Activated naive CD4-positive, alpha-beta T cell treated with anti-CD3 and anti-CD28 coated beads, Interleukin-2, amount 50 U/mL, for 72 hours (primary cell): ENCODE results near the gene REEP3. TPM values are rescaled to one million over a fixed set of nuclear protein-coding genes. Genes with fewer than 3 reads are reported as not detected.

Experiments used
- ATAC-seq, 2 donors: fragments of 150-1000 bp; cut with Tn5 transposase; 2 replicates each; pipeline ENCODE4 v1.10.0; 2021; ENCODE audit warnings: mild to moderate bottlenecking in 2 of 2, moderate library complexity in 2 of 2
- DNase-seq, 2 donors: peaks; one replicate each; pipeline ENCODE4 v3.0.0; 2021 to 2022; ENCODE audit warnings: low spot score in 2 of 2
- H3K27ac Mint-ChIP-seq, 2 donors: one replicate each; pipeline ENCODE4 v1.8.0; 2022; ENCODE audit warnings: mild to moderate bottlenecking in 2 of 2, mixed read lengths in 2 of 2
- H3K36me3 Mint-ChIP-seq, 2 donors: one replicate each; pipeline ENCODE4 v1.8.0; 2022; ENCODE audit warnings: mixed read lengths in 2 of 2
- H3K9me3 Mint-ChIP-seq, 2 donors: one replicate each; pipeline ENCODE4 v1.8.0; 2022; ENCODE audit warnings: mixed read lengths in 2 of 2
- total RNA-seq, 2 donors: library from RNA; stranded (reverse); gene quantifications; one replicate each; pipeline ENCODE4 v1.2.3, GENCODE V29; 2022

The REEP3 gene
- total RNA-seq, 2 donors from 2014 or later = 6.9 to 15.6 TPM

DNA sequence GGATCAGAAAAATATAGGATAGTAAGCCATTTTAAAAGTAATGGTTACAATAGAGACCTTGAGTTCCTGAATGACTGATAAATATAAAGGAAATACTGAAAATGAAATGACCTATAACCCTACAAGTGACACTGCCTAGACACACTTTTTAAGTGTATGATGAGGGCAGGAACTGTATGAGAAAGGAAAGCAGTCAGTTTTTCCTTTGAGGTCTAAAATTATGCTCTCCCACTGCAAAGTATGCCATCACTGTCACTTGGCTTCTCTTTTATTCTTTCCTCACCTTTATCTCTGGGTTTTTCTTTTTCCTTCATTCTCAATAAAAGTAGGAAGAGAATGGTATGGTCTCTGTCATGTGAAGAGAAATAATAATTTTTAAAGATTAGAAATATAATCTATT, 13.5 kb downstream of the REEP3 start:
- no peak overlapping the region for H3K27ac Mint-ChIP-seq
- DNase-seq = no peak
- no peak for ATAC-seq
- H3K36me3 Mint-ChIP-seq = no peaks in the 10 kb centered on the region
- no peaks in the 10 kb centered on the region for H3K9me3 Mint-ChIP-seq

DNA sequence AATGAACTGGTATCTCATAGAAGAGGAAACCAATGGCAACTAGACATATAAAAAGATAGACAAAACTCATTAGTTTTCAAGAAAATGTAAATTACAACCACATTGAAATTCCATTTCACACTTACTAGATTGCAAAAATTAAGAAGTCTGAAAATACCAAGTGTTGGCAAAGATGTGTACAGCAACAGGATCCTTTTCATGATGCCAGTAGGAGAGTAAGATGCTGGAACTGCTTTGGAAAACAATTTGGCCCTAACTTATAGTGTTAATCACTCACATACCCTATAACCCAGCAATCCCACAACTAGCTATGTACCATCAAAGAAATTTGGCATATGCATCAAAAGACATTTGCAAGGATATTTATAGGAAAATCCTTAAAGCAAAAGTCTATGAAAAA, 15.5 kb downstream of the REEP3 start:
- Mint-ChIP-seq H3K36me3 (no peaks in the 10 kb centered on the region), H3K9me3 (no peaks in the 10 kb centered on the region), H3K27ac (no peak overlapping the region)
- DNase-seq (no peak), ATAC-seq (no peak)

DNA sequence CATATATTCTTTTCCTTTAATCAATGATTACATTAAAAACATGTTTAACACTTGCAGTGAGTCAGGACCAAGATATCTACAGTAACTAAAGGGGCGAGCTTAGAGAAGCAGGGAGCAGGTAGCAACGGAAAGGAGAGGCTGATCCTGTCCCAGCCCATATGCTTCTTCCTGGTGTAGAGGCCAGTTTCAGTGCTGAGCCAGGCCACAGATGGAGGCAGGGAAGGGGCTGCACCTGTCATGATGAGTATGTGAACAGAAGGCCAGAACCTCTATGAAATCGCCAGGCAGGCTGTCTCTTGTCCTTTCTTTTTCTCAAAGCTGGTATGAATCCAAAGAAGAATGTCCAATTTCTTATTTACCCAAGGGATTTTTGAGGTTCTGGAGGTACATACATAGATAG, 16.3 kb downstream of the REEP3 start:
- DNase-seq = no peak
- Mint-ChIP-seq H3K9me3 (no peaks in the 10 kb centered on the region), H3K27ac (no peak overlapping the region), H3K36me3 (no peaks in the 10 kb centered on the region)
- ATAC-seq = no peak

DNA sequence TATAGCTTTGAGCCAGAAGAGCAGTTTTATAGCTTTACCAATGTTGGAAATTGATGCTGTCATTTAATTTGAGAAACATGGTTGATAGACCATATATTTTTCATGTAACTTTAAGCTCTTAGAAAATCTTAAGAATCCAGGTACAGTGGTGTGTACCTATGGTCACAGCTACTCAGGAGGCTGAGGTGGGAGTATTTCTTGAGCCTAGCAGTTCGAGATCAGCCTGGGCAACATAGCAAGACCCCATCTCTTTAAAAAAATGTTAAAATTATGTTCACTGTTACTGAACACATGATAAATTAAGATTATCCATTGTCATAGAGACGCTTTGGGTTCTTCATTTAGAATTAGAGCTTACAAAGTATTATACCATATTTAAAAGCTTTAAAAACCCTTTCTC, 18.2 kb downstream of the REEP3 start:
- Mint-ChIP-seq H3K36me3 (no peaks in the 10 kb centered on the region), H3K9me3 (no peaks in the 10 kb centered on the region)
- ATAC-seq = no peak

DNA sequence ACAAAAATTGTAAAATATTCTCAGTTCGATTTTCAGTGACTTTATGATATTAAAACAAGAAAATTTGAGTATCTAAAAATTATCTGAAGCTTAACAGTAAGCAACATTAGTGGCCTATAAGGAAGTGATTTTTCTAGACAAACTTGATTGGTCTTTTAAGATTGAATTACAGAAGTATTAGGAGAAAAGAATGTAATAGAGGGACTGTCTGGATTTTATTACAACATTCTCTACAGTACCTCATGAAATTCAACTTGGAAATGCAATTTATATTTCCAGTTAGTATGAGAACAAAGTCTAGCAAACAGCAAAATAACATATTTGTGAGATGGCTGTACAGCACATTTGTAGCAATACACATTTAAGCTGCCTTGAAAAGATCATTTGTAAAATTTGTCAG, 18.8 kb downstream of the REEP3 start:
- H3K36me3 Mint-ChIP-seq = no peaks in the 10 kb centered on the region
- H3K9me3 Mint-ChIP-seq = no peaks in the 10 kb centered on the region
- ATAC-seq (no peak), DNase-seq (no peak)
- no peak overlapping the region for H3K27ac Mint-ChIP-seq

More for the DNA sequence above, 18.2 kb downstream of the REEP3 start:
- no peak for DNase-seq
- H3K27ac Mint-ChIP-seq = no peak overlapping the region

DNA sequence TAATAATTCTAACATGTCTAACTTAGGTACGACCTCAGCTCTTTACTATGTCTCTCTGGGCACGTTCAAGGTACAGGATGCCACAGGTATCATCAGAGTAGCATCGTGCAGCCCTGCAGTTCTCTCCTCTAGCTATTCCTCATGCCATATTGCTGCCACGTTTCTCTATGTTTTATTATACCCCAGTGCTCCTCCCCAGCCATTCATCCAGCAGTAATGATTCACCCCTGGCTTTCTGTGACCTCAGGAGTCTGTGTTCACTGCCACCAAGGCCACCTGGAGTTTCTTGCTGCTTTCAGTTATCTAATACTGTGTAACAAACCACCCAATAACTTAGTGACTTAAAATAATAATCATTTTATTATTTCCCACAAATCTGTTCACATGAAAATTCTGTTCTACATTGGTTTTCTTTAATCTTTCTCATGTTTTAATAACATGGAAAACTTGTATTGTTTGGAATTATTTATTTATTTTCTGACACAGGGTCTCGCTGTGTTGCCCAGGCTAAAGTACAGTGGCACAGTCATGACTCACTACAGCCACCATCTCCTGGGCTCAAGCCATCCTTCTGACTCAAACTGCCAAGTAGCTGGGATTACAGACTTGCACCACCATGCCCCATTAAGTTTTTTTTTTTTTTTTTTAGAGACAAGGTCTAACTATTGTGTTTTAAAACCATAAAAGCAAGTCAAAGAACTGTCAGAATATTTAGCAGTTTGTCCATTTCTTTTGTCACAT, 21.8 kb downstream of the REEP3 start:
- peaks cover 0 to 5% of the 10 kb centered on the region in 2 donors for H3K36me3 Mint-ChIP-seq

DNA sequence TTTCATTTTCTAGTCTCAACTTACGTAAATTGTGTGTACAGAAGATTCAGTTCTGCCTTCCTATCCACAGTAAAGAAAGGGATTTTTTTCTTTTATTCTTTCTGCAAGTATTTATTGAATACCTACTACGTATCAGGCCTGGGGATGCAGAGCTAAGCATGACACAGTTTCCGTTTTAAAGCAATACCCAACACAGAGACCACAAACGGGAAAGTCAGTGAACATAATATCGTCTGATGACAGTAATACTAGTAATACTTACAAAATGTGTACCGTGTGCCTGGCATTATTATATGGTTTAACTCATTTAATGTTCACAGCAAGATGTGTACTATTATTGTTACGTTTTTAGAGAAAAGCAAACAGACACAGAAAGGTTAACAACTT, 22.4 kb downstream of the REEP3 start:
- Mint-ChIP-seq H3K27ac (peak overlapping the region in 1 of 2 donors; percentile 3), H3K36me3 (peaks cover 0 to 5% of the 10 kb centered on the region in 2 donors), H3K9me3 (no peaks in the 10 kb centered on the region)
- ATAC-seq = no peak
- no peak for DNase-seq

More for the DNA sequence above, 21.8 kb downstream of the REEP3 start:
- no peak overlapping the region for H3K27ac Mint-ChIP-seq
- no peaks in the 10 kb centered on the region for H3K9me3 Mint-ChIP-seq
- no peak for DNase-seq
- ATAC-seq = no peak

DNA sequence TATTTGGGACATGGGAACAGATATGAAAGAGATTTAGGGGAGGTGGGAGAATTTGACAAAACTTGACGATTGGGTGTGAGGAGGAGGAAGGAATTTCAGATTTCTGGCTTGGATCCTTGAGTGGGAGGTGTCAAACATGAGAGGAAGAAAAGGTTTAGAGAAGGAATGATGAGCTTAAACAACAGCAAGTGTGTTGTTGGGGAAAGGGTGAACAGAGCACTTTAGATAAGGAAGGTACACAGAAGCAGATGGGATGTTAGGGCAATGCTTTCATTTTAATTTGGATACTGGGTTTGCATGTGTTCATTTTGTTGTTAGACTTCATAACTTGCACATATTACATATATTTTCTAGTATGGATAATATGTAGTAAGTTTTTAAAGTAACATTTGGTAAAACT, 23.2 kb downstream of the REEP3 start:
- ATAC-seq (no peak), DNase-seq (no peak)
- peak overlapping the region in 1 of 2 donors; percentile 3 for H3K27ac Mint-ChIP-seq
- no peaks in the 10 kb centered on the region for H3K9me3 Mint-ChIP-seq
- peaks cover 0 to 5% of the 10 kb centered on the region in 2 donors for H3K36me3 Mint-ChIP-seq

DNA sequence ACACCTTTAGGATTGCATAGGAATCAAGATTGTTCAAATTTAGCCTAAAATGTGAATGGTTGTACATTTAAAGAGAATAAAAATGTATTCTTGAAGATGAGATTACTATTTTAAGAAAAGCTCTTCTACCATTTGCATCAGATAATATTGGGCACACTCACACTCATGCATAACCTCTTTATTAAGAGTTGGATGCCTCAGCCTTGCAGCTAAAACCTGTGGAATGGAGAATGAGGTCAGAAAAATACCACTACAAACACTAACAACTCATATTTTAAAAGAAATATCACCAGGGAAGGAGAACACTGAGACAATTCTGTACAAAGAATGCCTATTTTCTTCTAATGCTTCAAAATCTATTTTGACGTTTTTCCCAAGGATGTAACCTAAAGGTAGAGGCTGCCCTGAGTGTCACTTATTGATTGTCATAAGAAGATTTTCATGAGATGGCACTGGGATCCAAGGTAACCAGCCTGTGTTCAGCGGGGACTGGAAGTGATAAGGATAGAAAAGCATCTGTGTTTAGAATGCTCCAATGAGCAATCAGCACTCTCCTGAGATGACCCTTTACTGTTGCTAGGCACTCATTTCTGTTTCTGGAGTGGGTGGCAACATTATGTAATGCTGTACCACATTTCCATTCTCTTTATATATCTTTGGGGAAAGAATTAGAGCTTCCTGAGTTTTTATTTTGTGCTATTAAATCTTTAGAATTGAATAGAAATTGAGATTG, 26.6 kb downstream of the REEP3 start:
- ATAC-seq (no peak), DNase-seq (no peak)
- Mint-ChIP-seq H3K36me3 (peaks cover 0 to 5% of the 10 kb centered on the region in 2 donors), H3K9me3 (no peaks in the 10 kb centered on the region), H3K27ac (no peak overlapping the region)

DNA sequence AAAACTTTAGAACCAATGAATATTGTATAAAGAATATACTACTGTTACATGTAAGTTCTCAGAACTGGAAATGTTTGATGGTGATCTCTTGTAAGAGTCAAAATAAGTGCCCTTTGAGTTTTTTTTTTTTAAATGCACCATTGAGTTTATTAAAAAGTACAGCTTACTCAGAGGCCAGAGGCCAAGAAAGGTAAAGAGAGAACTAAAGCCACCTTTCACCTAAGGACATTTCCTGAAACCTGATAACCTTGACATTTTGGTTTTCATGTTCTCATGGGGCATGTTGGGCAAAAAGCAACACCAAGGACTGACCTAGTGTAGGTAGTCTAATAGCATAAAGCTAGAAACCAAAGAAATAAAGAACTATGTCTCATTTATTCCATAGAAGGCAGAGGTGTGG, 27.7 kb downstream of the REEP3 start:
- ATAC-seq (no peak), DNase-seq (no peak)
- Mint-ChIP-seq H3K9me3 (no peaks in the 10 kb centered on the region), H3K36me3 (peaks cover 0 to 5% of the 10 kb centered on the region in 2 donors), H3K27ac (no peak overlapping the region)

DNA sequence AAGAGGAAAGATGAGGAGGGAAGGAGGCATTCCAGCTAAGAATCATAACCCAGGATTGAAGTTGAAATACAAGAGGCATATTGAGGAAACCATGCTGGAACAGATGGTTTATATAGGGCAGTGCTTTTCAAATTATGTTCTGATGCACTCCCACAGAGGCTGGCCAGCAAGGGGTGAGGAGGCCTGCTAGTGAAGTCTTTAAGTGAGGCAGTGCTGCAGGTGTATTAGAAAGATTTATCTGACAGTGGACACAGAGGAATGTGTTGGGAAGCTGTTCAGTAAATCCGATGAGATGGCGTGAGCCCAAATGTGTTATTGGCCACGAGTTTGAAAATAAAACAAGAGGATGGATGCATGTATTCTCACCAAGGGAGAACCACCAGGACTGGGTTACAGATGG, 28.6 kb downstream of the REEP3 start:
- peaks cover 0 to 5% of the 10 kb centered on the region in 2 donors for H3K36me3 Mint-ChIP-seq
- no peak for DNase-seq
- no peak for ATAC-seq
- no peak overlapping the region for H3K27ac Mint-ChIP-seq
- no peaks in the 10 kb centered on the region for H3K9me3 Mint-ChIP-seq

DNA sequence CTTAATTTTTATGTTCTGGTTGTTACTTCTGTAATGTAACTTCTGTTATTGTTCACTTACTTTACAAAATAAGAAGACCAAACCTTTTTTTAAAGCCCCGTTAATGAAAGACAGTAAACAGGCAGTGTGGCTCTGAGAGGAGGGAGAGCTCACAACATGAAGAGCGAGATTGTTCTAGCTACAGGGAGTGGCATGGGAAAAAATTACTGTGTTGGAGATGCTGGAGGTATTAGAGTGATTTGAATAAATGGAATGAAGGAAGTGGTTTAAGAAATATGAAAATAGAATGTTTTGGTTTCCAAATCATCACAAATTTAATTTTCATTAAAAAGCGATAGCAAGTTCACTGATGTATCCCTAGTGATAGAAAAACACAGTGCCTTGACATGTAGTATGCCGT, 31.8 kb downstream of the REEP3 start:
- H3K27ac Mint-ChIP-seq = peak overlapping the region in 1 of 2 donors; percentile 0
- DNase-seq (no peak), ATAC-seq (no peak)
- H3K36me3 Mint-ChIP-seq = no peaks in the 10 kb centered on the region
- no peaks in the 10 kb centered on the region for H3K9me3 Mint-ChIP-seq

DNA sequence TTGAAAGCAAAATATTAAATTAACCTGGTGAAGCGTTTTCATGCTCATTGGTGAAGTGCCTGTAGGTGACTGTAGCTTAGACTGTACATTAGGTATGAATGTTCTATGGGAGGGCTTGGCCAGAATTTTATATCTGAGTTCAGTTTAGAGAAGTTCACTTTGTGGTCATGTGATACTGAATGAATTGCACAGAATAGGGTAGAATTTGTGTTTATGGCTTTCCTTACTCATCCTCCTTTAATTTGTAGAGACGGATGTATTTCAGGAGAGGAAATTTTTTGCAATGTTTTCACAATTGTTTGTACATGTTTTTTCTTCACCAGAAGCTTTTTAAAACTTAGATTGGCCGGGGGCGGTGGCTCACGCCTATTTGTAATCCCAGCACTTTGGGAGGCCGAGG, 32.3 kb downstream of the REEP3 start:
- no peak for DNase-seq
- Mint-ChIP-seq H3K27ac (no peak overlapping the region), H3K36me3 (no peaks in the 10 kb centered on the region), H3K9me3 (no peaks in the 10 kb centered on the region)
- ATAC-seq = no peak

DNA sequence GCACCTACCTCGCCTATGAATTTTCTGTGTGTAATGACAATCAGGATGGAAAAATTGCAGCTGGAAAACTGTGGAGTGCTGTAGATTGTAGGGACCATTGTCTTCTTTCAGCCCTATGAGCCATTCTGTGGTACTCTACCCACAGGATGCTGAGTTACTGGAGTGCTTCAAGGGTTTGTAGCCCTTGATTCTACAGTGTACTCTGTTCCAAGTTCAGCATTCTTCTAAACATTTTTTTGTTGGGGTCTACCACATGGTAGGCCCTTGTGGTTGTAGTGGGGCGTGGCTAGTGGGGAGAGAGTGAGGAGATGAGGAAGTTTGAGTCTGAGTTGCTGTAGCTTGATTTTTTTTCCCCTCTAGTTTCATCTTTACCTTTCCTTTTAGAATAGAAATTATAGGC, 33.5 kb downstream of the REEP3 start:
- Mint-ChIP-seq H3K27ac (no peak overlapping the region), H3K9me3 (no peaks in the 10 kb centered on the region)
- ATAC-seq = peak; percentile 52 to 55

DNA sequence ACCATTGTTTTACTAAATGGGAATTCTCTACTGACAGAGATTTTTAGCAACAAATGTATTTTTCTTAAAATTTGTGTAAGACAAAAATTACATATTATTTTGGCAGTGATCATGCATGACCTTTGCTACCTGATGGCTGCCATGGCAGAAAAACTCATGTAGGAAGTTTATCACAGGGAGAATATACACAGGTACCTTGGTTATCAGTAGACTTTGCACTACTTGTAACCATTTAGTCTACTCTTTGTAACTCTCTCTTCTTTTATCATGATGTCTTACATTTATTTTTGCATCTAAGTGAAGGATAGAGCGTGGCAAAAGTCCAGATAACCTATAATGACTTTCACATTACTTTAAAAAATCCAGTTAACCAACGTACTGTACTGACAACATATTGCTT, 34.1 kb downstream of the REEP3 start:
- ATAC-seq (no peak), DNase-seq (no peak)
- Mint-ChIP-seq H3K9me3 (no peaks in the 10 kb centered on the region), H3K27ac (no peak overlapping the region), H3K36me3 (no peaks in the 10 kb centered on the region)

More for the DNA sequence above, 33.5 kb downstream of the REEP3 start:
- H3K36me3 Mint-ChIP-seq = no peaks in the 10 kb centered on the region
- DNase-seq = no peak

DNA sequence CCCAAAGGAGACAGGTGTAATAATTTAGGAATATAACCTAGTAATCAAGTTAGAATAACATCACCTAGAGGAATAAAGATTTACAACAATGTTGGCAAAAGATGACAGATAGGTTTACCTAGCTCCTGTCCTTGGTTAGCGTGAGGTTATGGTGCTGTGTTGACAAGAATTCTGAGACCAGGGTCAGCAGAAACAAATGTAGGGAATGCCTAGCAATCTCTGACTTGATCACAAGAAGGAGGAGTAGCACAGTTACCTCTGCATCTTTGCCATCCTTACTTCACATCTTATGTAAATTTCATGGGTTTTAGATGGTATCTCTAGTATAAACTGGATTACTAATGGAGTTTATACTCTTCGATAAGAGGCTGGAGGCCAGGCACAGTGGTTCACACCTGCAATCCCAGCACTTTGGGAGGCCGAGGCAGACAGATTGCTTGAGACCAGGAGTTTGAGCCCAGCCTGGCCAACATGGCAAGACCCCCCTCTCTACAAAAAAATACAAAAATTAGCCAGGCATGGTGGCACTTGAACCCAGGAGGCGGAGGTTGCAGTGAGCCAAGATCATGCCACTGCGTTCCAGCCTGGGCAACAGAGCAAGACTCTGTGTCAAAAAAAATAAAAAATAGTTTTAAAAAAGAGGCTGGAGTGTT, 37.1 kb downstream of the REEP3 start:
- DNase-seq (no peak), ATAC-seq (no peak)
- H3K27ac Mint-ChIP-seq = no peak overlapping the region
- no peaks in the 10 kb centered on the region for H3K36me3 Mint-ChIP-seq
- H3K9me3 Mint-ChIP-seq = no peaks in the 10 kb centered on the region

DNA sequence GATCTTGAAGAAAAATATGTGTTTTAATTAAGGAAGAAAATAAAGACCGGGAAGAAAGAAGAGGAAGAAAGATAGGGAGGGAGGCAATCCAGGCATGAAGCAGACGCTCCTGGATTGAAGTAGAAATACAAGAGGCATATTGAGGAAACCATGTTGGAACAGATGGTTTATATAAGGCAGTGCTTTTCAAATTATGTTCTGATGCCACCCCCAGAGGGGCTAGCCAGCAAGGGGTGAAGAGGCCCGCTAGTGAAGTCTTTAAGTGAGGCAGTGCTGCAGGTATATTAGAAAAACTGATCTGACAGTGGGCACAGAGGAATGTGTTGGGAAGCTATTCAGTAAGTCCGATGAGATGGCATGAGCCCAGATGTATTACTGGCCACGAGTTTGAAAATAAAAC, 40.1 kb downstream of the REEP3 start:
- ATAC-seq (no peak), DNase-seq (no peak)
- no peaks in the 10 kb centered on the region for H3K9me3 Mint-ChIP-seq
- H3K27ac Mint-ChIP-seq = no peak overlapping the region
- H3K36me3 Mint-ChIP-seq = no peaks in the 10 kb centered on the region
